Body of pancreas (tissue), 4 donors: ENCODE results near the gene LRRC63. TPM values are rescaled to one million over a fixed set of nuclear protein-coding genes. Genes with fewer than 3 reads are reported as not detected.

Experiments
- ATAC-seq: fragments of 150-250 bp; one replicate; pipeline ENCODE4 v1.9.1; 2016
- DNase-seq, 4 donors: peaks; one replicate each; pipeline ENCODE4 v3.0.0-alpha.2; 2019
- H3K27ac ChIP-seq, 4 donors: fragments of 200-600 bp; sonication (generic); 1 replicate in 3 of 4; 2 replicates in 1 of 4; pipeline versions ENCODE4 v1.5.1 to v1.6.1; 2016 to 2019; ENCODE audit warnings: mild to moderate bottlenecking in 1 of 4, mixed read lengths in 1 of 4, moderate library complexity in 1 of 4
- H3K27me3 ChIP-seq, 2 donors: fragments of 200-600 bp; sonication (generic); one replicate each; pipeline ENCODE4 v1.6.0; 2016; ENCODE audit warnings: mild to moderate bottlenecking in 1 of 2
- H3K36me3 ChIP-seq, 2 donors: fragments of 200-600 bp; sonication (generic); replicated peaks in 1 of 2; 2 replicates each; pipeline ENCODE4 v1.5.1; 2016; ENCODE audit warnings: low read depth in 2 of 2; ENCODE audit not compliant: insufficient read depth in 1 of 2
- H3K4me1 ChIP-seq: fragments of 200-600 bp; sonication (generic); one replicate; pipeline ENCODE4 v1.6.0; 2016
- H3K4me3 ChIP-seq, 2 donors: fragments of 200-600 bp; sonication (generic); 1 replicate in 1 of 2; 2 replicates in 1 of 2; pipeline ENCODE4 v1.5.1; 2016 to 2019
- H3K9me3 ChIP-seq, 3 donors: fragments of 200-600 bp; sonication (generic); 1 replicate in 2 of 3; 2 replicates in 1 of 3; pipeline ENCODE4 v1.5.1; 2016
- POLR2A ChIP-seq, 3 donors: fragments of 450-650 bp; IDR thresholded peaks; one replicate each; pipeline ENCODE4 v1.6.1; 2016; ENCODE audit warnings: antibody characterized with exemption in 3 of 3, mild to moderate bottlenecking in 2 of 3
- WGBS, 2 donors: methylation state at CpG; one replicate each; pipeline ENCODE4 v1.1.5; 2017; 5-methylcytosine and 5-hydroxymethylcytosine counted together
- intact Hi-C: fragments of 100-400 bp; cut with DNase I; formaldehyde crosslinking; loops from one replicate; pipeline ENCODE4 v1.15.1; 2023
- total RNA-seq, 2 donors: library from RNA; depleted of rRNA; stranded (reverse); fragments of >200 nt; gene quantifications; one replicate each; pipeline ENCODE4 v1.1.0, GENCODE V29; 2016
- TF ChIP-seq, protein P1 (sequence below), 7 experiments: fragments of 450-650 bp in 4 of 7; fragments of 200-600 bp in 3 of 7; sonication (generic) in 3 of 7; IDR thresholded peaks; one replicate each; pipeline ENCODE4 v1.5.1; 2016 to 2019; ENCODE audit warnings: antibody characterized with exemption in 7 of 7

LRRC63 gene
- total RNA-seq, 2 donors from 2014 or later = not detected

- no peak for TF ChIP-seq POLR2A (IDR thresholded peaks at IDR 0.05)
- TF ChIP-seq, protein P1, sequence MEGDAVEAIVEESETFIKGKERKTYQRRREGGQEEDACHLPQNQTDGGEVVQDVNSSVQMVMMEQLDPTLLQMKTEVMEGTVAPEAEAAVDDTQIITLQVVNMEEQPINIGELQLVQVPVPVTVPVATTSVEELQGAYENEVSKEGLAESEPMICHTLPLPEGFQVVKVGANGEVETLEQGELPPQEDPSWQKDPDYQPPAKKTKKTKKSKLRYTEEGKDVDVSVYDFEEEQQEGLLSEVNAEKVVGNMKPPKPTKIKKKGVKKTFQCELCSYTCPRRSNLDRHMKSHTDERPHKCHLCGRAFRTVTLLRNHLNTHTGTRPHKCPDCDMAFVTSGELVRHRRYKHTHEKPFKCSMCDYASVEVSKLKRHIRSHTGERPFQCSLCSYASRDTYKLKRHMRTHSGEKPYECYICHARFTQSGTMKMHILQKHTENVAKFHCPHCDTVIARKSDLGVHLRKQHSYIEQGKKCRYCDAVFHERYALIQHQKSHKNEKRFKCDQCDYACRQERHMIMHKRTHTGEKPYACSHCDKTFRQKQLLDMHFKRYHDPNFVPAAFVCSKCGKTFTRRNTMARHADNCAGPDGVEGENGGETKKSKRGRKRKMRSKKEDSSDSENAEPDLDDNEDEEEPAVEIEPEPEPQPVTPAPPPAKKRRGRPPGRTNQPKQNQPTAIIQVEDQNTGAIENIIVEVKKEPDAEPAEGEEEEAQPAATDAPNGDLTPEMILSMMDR (IDR thresholded peaks at IDR 0.05) = no peak
- WGBS, 2 donors = 64 to 79% methylated on average over 1 of the region's 1 CpG
These were observed 45.5 kb upstream of the LRRC63 start for GRCh38 chr13:46166224-46166584.

GRCh38 chr13:46166947-46167610 lies 44.6 kb upstream of the LRRC63 start:
- H3K4me1 ChIP-seq = no peaks in the 10 kb centered on the region

More at GRCh38 chr13:46166224-46166584, 45.5 kb upstream of the LRRC63 start:
- Histone ChIP-seq H3K4me1 (no peaks in the 10 kb centered on the region), H3K27ac (no peak overlapping the region), H3K27me3 (no peaks in the 10 kb centered on the region), H3K36me3 (no peaks in the 10 kb centered on the region), H3K9me3 (no peaks in the 10 kb centered on the region), H3K4me3 (no peak overlapping the region)
- intact Hi-C loops = no loop called here
- DNase-seq (no peak), ATAC-seq (no peak)

GRCh38 chr13:46168341-46168740 lies 43.4 kb upstream of the LRRC63 start:
- Histone ChIP-seq H3K36me3 (no peaks in the 10 kb centered on the region), H3K27ac (no peak overlapping the region), H3K9me3 (no peaks in the 10 kb centered on the region), H3K4me3 (no peak overlapping the region), H3K27me3 (no peaks in the 10 kb centered on the region), H3K4me1 (no peaks in the 10 kb centered on the region)
- 64 to 69% methylated on average over 8 of the region's 8 CpGs for WGBS, 2 donors
- ATAC-seq = no peak
- DNase-seq = peak in 1 of 4 donors; percentile 52
- intact Hi-C loops = no loop called here
- TF ChIP-seq, protein P1 (IDR thresholded peaks at IDR 0.05) = no peak

More at GRCh38 chr13:46166947-46167610, 44.6 kb upstream of the LRRC63 start:
- Histone ChIP-seq H3K27me3 (no peaks in the 10 kb centered on the region), H3K27ac (no peak overlapping the region), H3K36me3 (no peaks in the 10 kb centered on the region), H3K9me3 (no peaks in the 10 kb centered on the region), H3K4me3 (no peak overlapping the region)
- TF ChIP-seq, protein P1 (IDR thresholded peaks at IDR 0.05) = no peak
- no peak for TF ChIP-seq POLR2A (IDR thresholded peaks at IDR 0.05)
- DNase-seq (no peak), ATAC-seq (no peak)
- intact Hi-C loops = no loop called here
- WGBS, 2 donors = 47 to 55% methylated on average over 3 of the region's 3 CpGs

DNA sequence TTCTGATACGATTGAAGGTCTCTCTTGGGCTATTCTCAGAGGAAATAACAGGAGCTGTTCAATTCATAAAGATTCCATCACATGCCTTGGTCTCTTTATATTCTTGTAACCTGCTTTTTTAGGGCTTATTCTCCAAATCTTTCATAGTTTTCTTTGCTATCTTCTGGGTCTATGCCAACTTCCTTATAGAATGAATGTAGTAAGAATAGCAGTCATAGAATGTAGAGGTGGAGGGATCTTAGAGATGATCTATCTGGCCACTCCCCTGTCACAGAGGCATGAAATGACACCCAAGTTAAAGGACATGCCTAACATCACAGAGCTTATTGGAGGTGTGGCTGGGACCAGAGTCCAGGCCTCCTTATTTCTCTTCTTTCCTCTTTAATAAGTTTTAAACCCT lies 42.9 kb upstream of the LRRC63 start:
- no peak for ATAC-seq
- H3K9me3 ChIP-seq = no peaks in the 10 kb centered on the region
- no peak overlapping the region for H3K4me3 ChIP-seq
- TF ChIP-seq, protein P1 (IDR thresholded peaks at IDR 0.05) = no peak
- no peak for TF ChIP-seq POLR2A (IDR thresholded peaks at IDR 0.05)
- DNase-seq = no peak
- no peaks in the 10 kb centered on the region for H3K27me3 ChIP-seq
- H3K27ac ChIP-seq = no peak overlapping the region
- 48 to 61% methylated on average over 1 of the region's 1 CpG for WGBS, 2 donors
- no peaks in the 10 kb centered on the region for H3K36me3 ChIP-seq
- no peaks in the 10 kb centered on the region for H3K4me1 ChIP-seq
- intact Hi-C loops = no loop called here

DNA sequence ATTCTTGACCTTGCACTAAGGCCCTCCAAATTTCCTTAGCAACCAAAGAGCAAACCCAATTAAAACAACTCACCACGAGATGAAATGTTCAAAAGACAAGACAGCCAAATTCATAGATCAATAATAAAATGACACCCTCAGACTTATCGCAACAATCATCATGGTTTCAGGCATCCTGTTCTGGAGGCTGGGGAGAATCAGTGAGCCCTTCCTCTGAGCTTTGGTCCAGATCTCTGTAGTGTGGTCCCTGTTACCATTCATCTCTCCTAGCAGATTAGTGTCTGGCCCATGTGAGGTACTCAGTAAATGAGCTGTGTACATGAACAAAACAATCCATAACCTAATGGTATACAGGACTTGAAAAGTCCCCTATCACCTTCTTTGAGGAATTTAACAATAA lies 42.0 kb upstream of the LRRC63 start:
- Histone ChIP-seq H3K4me1 (no peaks in the 10 kb centered on the region), H3K36me3 (no peaks in the 10 kb centered on the region), H3K27me3 (no peaks in the 10 kb centered on the region), H3K9me3 (no peaks in the 10 kb centered on the region), H3K27ac (no peak overlapping the region), H3K4me3 (no peak overlapping the region)
- no peak for TF ChIP-seq POLR2A (IDR thresholded peaks at IDR 0.05)
- TF ChIP-seq, protein P1 (IDR thresholded peaks at IDR 0.05) = no peak
- ATAC-seq (no peak), DNase-seq (no peak)
- intact Hi-C loops = no loop called here
- 92 to 94% methylated on average over 2 of the region's 2 CpGs for WGBS, 2 donors
